ENCODE data around the gene IFT27. TPM values are rescaled to one million over a fixed set of nuclear protein-coding genes. Genes with fewer than 3 reads are reported as not detected.

IFT27 gene
- total RNA-seq, 4 donors from 2014 or later = 19.7 to 27.7 (median 22.8) TPM

- TF ChIP-seq POLR2A (IDR thresholded peaks at IDR 0.05) = no peak
- TF ChIP-seq CTCF (IDR thresholded peaks at IDR 0.05) = peak; percentile 93 to 95 (median 94)
- DNase-seq = peak; percentile 80 to 94 (median 91)
- Histone ChIP-seq H3K9me3 (no peaks in the 10 kb centered on the region), H3K27me3 (no peaks in the 10 kb centered on the region), H3K36me3 (no peaks in the 10 kb centered on the region), H3K4me1 (peaks cover 0 to 5% (median 2%) of the 10 kb centered on the region in 4 donors), H3K4me3 (no peak overlapping the region), H3K27ac (peak overlapping the region; percentile 31 to 64 (median 44))
Measured at GRCh38 chr22:36781656-36782627, 6.0 kb upstream of the IFT27 start.

GRCh38 chr22:36778020-36778419 is 2.1 kb upstream of the IFT27 start:
- Histone ChIP-seq H3K4me1 (peaks cover 0 to 14% (median 4%) of the 10 kb centered on the region in 4 donors), H3K4me3 (no peak overlapping the region), H3K27ac (no peak overlapping the region), H3K27me3 (no peaks in the 10 kb centered on the region), H3K9me3 (no peaks in the 10 kb centered on the region), H3K36me3 (no peaks in the 10 kb centered on the region)
- no peak for DNase-seq
- TF ChIP-seq POLR2A (IDR thresholded peaks at IDR 0.05) = no peak

- Histone ChIP-seq H3K4me1 (peaks cover 0 to 9% (median 2%) of the 10 kb centered on the region in 4 donors), H3K4me3 (peak overlapping the region; percentile 14 to 93 (median 30)), H3K36me3 (no peaks in the 10 kb centered on the region), H3K27ac (peak overlapping the region; percentile 27 to 96 (median 60)), H3K9me3 (no peaks in the 10 kb centered on the region), H3K27me3 (no peaks in the 10 kb centered on the region)
- TF ChIP-seq POLR2A (IDR thresholded peaks at IDR 0.05) (no peak), CTCF (IDR thresholded peaks at IDR 0.05) (no peak)
- DNase-seq = no peak
Measured at GRCh38 chr22:36776722-36777121, 803 bp upstream of the IFT27 start.

- H3K27me3 ChIP-seq = no peaks in the 10 kb centered on the region
- no peaks in the 10 kb centered on the region for H3K9me3 ChIP-seq
- H3K36me3 ChIP-seq = no peaks in the 10 kb centered on the region
- DNase-seq = peak in 2 of 3 donors; percentile 53 to 66
- peak overlapping the region; percentile 81 to 96 (median 88) for H3K27ac ChIP-seq
- peaks cover 0 to 9% (median 2%) of the 10 kb centered on the region in 4 donors for H3K4me1 ChIP-seq
- TF ChIP-seq POLR2A (IDR thresholded peaks at IDR 0.05) (no peak), CTCF (IDR thresholded peaks at IDR 0.05) (no peak)
- peak overlapping the region; percentile 64 to 97 (median 84) for H3K4me3 ChIP-seq
Measured at GRCh38 chr22:36775586-36775963, 344 bp downstream of the IFT27 start.

GRCh38 chr22:36773935-36774334 is 2.0 kb downstream of the IFT27 start:
- peaks cover 0 to 9% (median 2%) of the 10 kb centered on the region in 4 donors for H3K4me1 ChIP-seq
- H3K27me3 ChIP-seq = no peaks in the 10 kb centered on the region
- no peak overlapping the region for H3K27ac ChIP-seq
- TF ChIP-seq CTCF (IDR thresholded peaks at IDR 0.05) (peak in 4 of 6 experiments; percentile 31 to 56 (median 51)), POLR2A (IDR thresholded peaks at IDR 0.05) (no peak)
- H3K9me3 ChIP-seq = no peaks in the 10 kb centered on the region
- H3K36me3 ChIP-seq = no peaks in the 10 kb centered on the region
- no peak for DNase-seq
- no peak overlapping the region for H3K4me3 ChIP-seq

- Histone ChIP-seq H3K4me1 (peaks cover 0 to 9% (median 2%) of the 10 kb centered on the region in 4 donors), H3K27me3 (no peaks in the 10 kb centered on the region), H3K9me3 (no peaks in the 10 kb centered on the region), H3K4me3 (no peak overlapping the region), H3K27ac (no peak overlapping the region), H3K36me3 (peaks cover 0 to 2% (median 0%) of the 10 kb centered on the region in 3 donors)
- DNase-seq = peak in 1 of 3 donors; percentile 27
- TF ChIP-seq POLR2A (IDR thresholded peaks at IDR 0.05) (no peak), CTCF (IDR thresholded peaks at IDR 0.05) (no peak)
Measured at GRCh38 chr22:36772451-36772850, 3.5 kb downstream of the IFT27 start.
